Karpas-422 (cell line): ENCODE results near the gene SLC22A23. TPM values are rescaled to one million over a fixed set of nuclear protein-coding genes. Genes with fewer than 3 reads are reported as not detected.

ENCODE experiments used
- DNase-seq: peaks from one replicate; pipeline ENCODE4 v3.0.0-alpha.2; 2015
- H2AFZ ChIP-seq: fragments of 200-600 bp; sonication (generic); 2 replicates; pipeline ENCODE4 v1.6.1; 2014; ENCODE audit warnings: antibody characterized with exemption, low read length, mixed read lengths
- H3K27ac ChIP-seq: fragments of 200-600 bp; sonication (generic); 2 replicates; pipeline ENCODE4 v1.5.1; 2014; ENCODE audit warnings: mild to moderate bottlenecking, low read length, moderate library complexity
- H3K27me3 ChIP-seq: fragments of 200-600 bp; sonication (generic); 2 replicates; pipeline ENCODE4 v1.6.1; 2014; ENCODE audit warnings: low read length, mixed read lengths
- H3K36me3 ChIP-seq: fragments of 200-600 bp; sonication (generic); 2 replicates; pipeline ENCODE4 v1.6.1; 2014; ENCODE audit warnings: low read length, mixed read lengths; ENCODE audit not compliant: insufficient read depth
- H3K4me1 ChIP-seq: fragments of 200-600 bp; sonication (generic); 2 replicates; pipeline ENCODE4 v1.6.1; 2014; ENCODE audit warnings: mild to moderate bottlenecking, low read length, mixed read lengths
- H3K4me2 ChIP-seq: fragments of 200-600 bp; sonication (generic); 2 replicates; pipeline ENCODE4 v1.6.1; 2014; ENCODE audit warnings: low read length, low read depth, mild to moderate bottlenecking; ENCODE audit not compliant: poor library complexity, severe bottlenecking
- H3K4me3 ChIP-seq: fragments of 200-600 bp; sonication (generic); 2 replicates; pipeline ENCODE4 v1.5.1; 2014; ENCODE audit warnings: mild to moderate bottlenecking, antibody characterized with exemption, low read length, mixed read lengths
- H3K79me2 ChIP-seq: fragments of 200-600 bp; sonication (generic); 2 replicates; pipeline ENCODE4 v1.6.1; 2014; ENCODE audit warnings: mild to moderate bottlenecking, low read length, mixed read lengths
- H3K9ac ChIP-seq: fragments of 200-600 bp; sonication (generic); 2 replicates; pipeline ENCODE4 v1.6.0; 2014; ENCODE audit warnings: low read length
- H3K9me2 ChIP-seq: fragments of 200-600 bp; sonication (generic), shearing (Covaris generic); replicated peaks from 2 replicates; pipeline ENCODE4 v1.6.0; 2014; ENCODE audit warnings: mild to moderate bottlenecking, low read length, moderate library complexity; ENCODE audit not compliant: insufficient read depth
- H3K9me3 ChIP-seq: fragments of 300-700, 200-600 bp; sonication (generic); 2 replicates; pipeline ENCODE4 v1.6.1; 2014; ENCODE audit warnings: low read length, mixed read lengths
- H4K20me1 ChIP-seq: fragments of 200-600 bp; sonication (generic); 2 replicates; pipeline ENCODE4 v1.6.1; 2014; ENCODE audit warnings: mild to moderate bottlenecking, antibody characterized with exemption, low read length, low read depth; ENCODE audit not compliant: insufficient read depth
- total RNA-seq: library from RNA; depleted of rRNA; stranded (reverse); fragments of >200 nt; shearing (Covaris generic); gene quantifications from 2 replicates; pipeline ENCODE4 v1.2.3, GENCODE V29; 2014; ENCODE audit warnings: low replicate concordance

Gene SLC22A23
- total RNA-seq, 1 experiment from 2014 or later: not detected

- no peak for DNase-seq
- H3K9ac ChIP-seq: no peak overlapping the region
- H3K27me3 ChIP-seq: no peaks in the 10 kb centered on the region
- no peak overlapping the region for H3K4me2 ChIP-seq
- no peak overlapping the region for H2AFZ ChIP-seq
- H3K4me3 ChIP-seq: no peak overlapping the region
- H3K27ac ChIP-seq: no peak overlapping the region
- H3K79me2 ChIP-seq: no peaks in the 10 kb centered on the region
- no peaks in the 10 kb centered on the region for H3K36me3 ChIP-seq
- H3K9me3 ChIP-seq: no peaks in the 10 kb centered on the region
- H3K4me1 ChIP-seq: no peaks in the 10 kb centered on the region
- H3K9me2 ChIP-seq: no peaks in the 10 kb centered on the region
- no peaks in the 10 kb centered on the region for H4K20me1 ChIP-seq
Measured at GRCh38 chr6:3466488-3467219, 9.8 kb upstream of the SLC22A23 start.

- H3K9me2 ChIP-seq: no peaks in the 10 kb centered on the region
- no peaks in the 10 kb centered on the region for H3K27me3 ChIP-seq
- H3K4me2 ChIP-seq: no peak overlapping the region
- no peaks in the 10 kb centered on the region for H4K20me1 ChIP-seq
- no peak overlapping the region for H3K27ac ChIP-seq
- H3K9ac ChIP-seq: no peak overlapping the region
- H2AFZ ChIP-seq: no peak overlapping the region
- H3K4me1 ChIP-seq: no peaks in the 10 kb centered on the region
- no peak overlapping the region for H3K4me3 ChIP-seq
- no peaks in the 10 kb centered on the region for H3K79me2 ChIP-seq
- H3K9me3 ChIP-seq: no peaks in the 10 kb centered on the region
- no peaks in the 10 kb centered on the region for H3K36me3 ChIP-seq
- DNase-seq: no peak
Measured at GRCh38 chr6:3460253-3460652, 3.4 kb upstream of the SLC22A23 start.

GRCh38 chr6:3458706-3459421 lies 2.0 kb upstream of the SLC22A23 start:
- no peak overlapping the region for H2AFZ ChIP-seq
- DNase-seq: no peak
- H3K9ac ChIP-seq: no peak overlapping the region
- H3K79me2 ChIP-seq: no peaks in the 10 kb centered on the region
- H3K9me2 ChIP-seq: no peaks in the 10 kb centered on the region
- H3K27ac ChIP-seq: no peak overlapping the region
- no peaks in the 10 kb centered on the region for H3K4me1 ChIP-seq
- H3K36me3 ChIP-seq: no peaks in the 10 kb centered on the region
- no peak overlapping the region for H3K4me2 ChIP-seq
- H4K20me1 ChIP-seq: no peaks in the 10 kb centered on the region
- no peak overlapping the region for H3K4me3 ChIP-seq
- H3K27me3 ChIP-seq: no peaks in the 10 kb centered on the region
- no peaks in the 10 kb centered on the region for H3K9me3 ChIP-seq

- H3K4me1 ChIP-seq: no peaks in the 10 kb centered on the region
- H3K36me3 ChIP-seq: no peaks in the 10 kb centered on the region
- H3K9me3 ChIP-seq: no peaks in the 10 kb centered on the region
- no peak overlapping the region for H3K27ac ChIP-seq
- no peak overlapping the region for H3K4me2 ChIP-seq
- no peak for DNase-seq
- no peaks in the 10 kb centered on the region for H3K27me3 ChIP-seq
- no peak overlapping the region for H3K4me3 ChIP-seq
- no peaks in the 10 kb centered on the region for H3K9me2 ChIP-seq
- no peak overlapping the region for H2AFZ ChIP-seq
- H3K79me2 ChIP-seq: no peaks in the 10 kb centered on the region
- no peaks in the 10 kb centered on the region for H4K20me1 ChIP-seq
- H3K9ac ChIP-seq: no peak overlapping the region
Measured at GRCh38 chr6:3457710-3458602, 1.1 kb upstream of the SLC22A23 start.

DNA sequence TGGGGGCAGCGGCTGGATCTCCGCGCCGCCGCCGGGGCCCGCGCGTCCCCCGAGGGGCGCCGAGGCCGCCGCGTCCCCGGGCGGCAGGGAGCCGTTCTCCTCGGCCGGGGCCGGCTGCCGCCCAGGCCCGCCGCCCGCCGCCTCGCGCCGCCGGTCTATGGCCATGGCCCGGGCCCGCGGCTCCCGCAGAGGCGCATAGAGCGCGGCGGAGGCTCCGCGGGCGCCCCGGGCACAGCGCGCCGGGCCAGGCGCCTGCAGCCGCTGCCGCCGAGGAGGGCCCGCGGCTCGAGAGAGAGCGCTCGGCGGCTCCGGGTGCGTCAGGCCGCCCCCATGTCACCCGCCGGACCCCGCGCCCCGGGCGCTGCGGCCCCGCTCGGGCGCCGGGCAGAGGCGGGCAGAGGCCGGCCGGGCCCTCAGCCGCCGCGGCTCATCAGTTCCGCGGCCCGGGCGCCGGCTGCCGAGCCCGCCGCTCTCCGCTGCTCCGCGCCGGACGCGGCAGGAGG lies 404 bp downstream of the SLC22A23 start:
- no peak for DNase-seq
- H3K9me3 ChIP-seq: no peaks in the 10 kb centered on the region
- H3K4me3 ChIP-seq: no peak overlapping the region
- no peaks in the 10 kb centered on the region for H3K36me3 ChIP-seq
- no peak overlapping the region for H3K27ac ChIP-seq
- no peaks in the 10 kb centered on the region for H4K20me1 ChIP-seq
- H3K4me2 ChIP-seq: no peak overlapping the region
- H3K9ac ChIP-seq: no peak overlapping the region
- H2AFZ ChIP-seq: no peak overlapping the region
- no peaks in the 10 kb centered on the region for H3K4me1 ChIP-seq
- H3K9me2 ChIP-seq: no peaks in the 10 kb centered on the region
- no peaks in the 10 kb centered on the region for H3K79me2 ChIP-seq
- H3K27me3 ChIP-seq: no peaks in the 10 kb centered on the region

DNA sequence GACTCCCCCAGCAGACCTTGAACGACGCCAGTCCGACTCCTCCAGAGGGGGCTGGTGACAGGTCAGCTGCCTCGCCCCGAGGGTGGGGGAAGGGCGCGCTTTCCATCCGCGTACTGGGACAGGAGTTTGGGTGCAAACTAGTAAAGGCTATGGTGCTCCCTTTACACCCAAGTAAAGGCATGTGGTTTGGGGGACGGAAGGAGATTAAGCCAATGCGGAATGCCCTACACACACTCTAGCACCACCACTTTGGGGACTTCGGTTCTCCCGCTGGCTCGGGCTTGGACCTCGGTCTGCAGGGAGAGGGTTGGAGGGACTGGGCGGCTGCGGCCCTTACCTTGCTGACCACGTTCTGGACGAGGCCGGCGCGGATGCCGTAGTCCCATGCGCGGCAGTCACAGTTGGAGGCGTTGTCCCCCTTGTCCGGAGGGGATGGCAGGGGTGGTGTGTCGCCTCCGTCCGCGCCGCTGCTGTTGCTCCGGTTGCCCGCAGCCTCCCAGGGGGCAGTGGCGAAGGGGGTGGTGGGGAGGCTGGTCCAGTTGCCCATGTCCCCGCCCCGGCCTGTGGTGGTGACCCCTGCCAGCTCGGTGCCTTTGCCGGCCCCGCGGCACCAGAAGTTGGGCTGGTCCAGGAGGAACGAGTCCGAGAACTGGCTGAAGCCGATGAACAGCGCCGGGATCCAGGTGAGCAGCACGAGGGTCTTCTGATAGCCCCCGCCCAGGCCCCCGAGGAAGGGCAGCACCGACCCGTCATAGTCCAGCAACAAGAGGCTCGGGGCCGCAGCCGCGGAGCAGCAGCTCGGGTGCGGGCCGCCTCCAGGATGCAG lies 1.1 kb downstream of the SLC22A23 start:
- no peak overlapping the region for H3K9ac ChIP-seq
- H3K9me2 ChIP-seq: no peaks in the 10 kb centered on the region
- H3K27me3 ChIP-seq: no peaks in the 10 kb centered on the region
- H4K20me1 ChIP-seq: no peaks in the 10 kb centered on the region
- DNase-seq: no peak
- H3K36me3 ChIP-seq: no peaks in the 10 kb centered on the region
- no peak overlapping the region for H3K4me3 ChIP-seq
- H3K79me2 ChIP-seq: no peaks in the 10 kb centered on the region
- no peak overlapping the region for H2AFZ ChIP-seq
- H3K4me2 ChIP-seq: no peak overlapping the region
- H3K27ac ChIP-seq: no peak overlapping the region
- no peaks in the 10 kb centered on the region for H3K9me3 ChIP-seq
- H3K4me1 ChIP-seq: no peaks in the 10 kb centered on the region

- H3K36me3 ChIP-seq: no peaks in the 10 kb centered on the region
- no peaks in the 10 kb centered on the region for H3K9me2 ChIP-seq
- DNase-seq: no peak
- H3K4me3 ChIP-seq: no peak overlapping the region
- no peak overlapping the region for H3K4me2 ChIP-seq
- H3K27me3 ChIP-seq: no peaks in the 10 kb centered on the region
- no peak overlapping the region for H2AFZ ChIP-seq
- H3K27ac ChIP-seq: no peak overlapping the region
- H3K4me1 ChIP-seq: no peaks in the 10 kb centered on the region
- no peaks in the 10 kb centered on the region for H3K9me3 ChIP-seq
- no peaks in the 10 kb centered on the region for H3K79me2 ChIP-seq
- H3K9ac ChIP-seq: no peak overlapping the region
- no peaks in the 10 kb centered on the region for H4K20me1 ChIP-seq
Measured at GRCh38 chr6:3455147-3455568, 1.7 kb downstream of the SLC22A23 start.
